ENCODE data around the gene EEIG2.

The EEIG2 gene

DNA sequence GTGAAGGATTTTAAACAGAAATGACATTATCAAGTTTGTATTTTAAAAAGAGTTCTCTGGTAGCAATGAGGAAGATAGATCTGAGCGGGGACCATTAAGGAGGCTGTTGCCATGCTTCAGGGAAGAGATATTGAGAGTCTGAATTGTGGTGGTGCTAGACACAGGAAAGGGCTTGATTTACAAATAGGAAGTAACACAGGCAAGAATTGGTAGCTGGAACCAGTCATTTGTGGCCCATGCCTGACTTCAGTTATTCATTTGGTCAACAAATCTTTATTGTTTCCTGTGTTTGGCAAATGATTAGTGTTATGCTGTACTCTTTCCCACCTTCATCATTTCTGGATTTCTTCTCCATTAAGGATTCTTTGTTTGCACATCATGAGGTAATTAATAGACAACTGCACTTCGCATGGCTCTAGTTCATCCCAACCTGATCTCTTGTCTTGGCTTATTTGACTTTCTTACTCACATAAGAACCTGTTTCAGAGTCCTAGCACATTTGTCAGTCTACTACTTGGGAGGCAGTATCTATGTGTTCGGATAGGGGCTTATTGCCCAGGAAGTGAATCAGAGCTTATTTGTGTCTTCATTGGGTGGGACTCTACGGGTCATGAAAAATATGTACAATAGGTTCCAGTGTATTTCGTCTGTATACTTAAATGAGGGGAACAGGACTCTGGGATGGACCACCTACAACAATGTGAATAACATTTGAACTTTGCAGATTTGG is 32.3 kb downstream of the EEIG2 start:
- no peak overlapping the region for H3K4me3 ChIP-seq (replicated peaks; ENCODE audit: low read depth, low read length)

GRCh38 chr1:108593448-108593847 is 33.5 kb downstream of the EEIG2 start:
- no peak overlapping the region for H3K4me3 ChIP-seq (replicated peaks; ENCODE audit: low read depth, low read length)
- TF ChIP-seq, protein P1, sequence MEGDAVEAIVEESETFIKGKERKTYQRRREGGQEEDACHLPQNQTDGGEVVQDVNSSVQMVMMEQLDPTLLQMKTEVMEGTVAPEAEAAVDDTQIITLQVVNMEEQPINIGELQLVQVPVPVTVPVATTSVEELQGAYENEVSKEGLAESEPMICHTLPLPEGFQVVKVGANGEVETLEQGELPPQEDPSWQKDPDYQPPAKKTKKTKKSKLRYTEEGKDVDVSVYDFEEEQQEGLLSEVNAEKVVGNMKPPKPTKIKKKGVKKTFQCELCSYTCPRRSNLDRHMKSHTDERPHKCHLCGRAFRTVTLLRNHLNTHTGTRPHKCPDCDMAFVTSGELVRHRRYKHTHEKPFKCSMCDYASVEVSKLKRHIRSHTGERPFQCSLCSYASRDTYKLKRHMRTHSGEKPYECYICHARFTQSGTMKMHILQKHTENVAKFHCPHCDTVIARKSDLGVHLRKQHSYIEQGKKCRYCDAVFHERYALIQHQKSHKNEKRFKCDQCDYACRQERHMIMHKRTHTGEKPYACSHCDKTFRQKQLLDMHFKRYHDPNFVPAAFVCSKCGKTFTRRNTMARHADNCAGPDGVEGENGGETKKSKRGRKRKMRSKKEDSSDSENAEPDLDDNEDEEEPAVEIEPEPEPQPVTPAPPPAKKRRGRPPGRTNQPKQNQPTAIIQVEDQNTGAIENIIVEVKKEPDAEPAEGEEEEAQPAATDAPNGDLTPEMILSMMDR (IDR thresholded peaks at IDR 0.05; ENCODE audit: low read length, missing control alignments) = no peak
- no peak for DNase-seq (ENCODE audit: low read depth)

More for the DNA sequence above, 32.3 kb downstream of the EEIG2 start:
- DNase-seq (ENCODE audit: low read depth) = peak; percentile 36
- TF ChIP-seq, protein P1 (IDR thresholded peaks at IDR 0.05; ENCODE audit: low read length, missing control alignments) = no peak

DNA sequence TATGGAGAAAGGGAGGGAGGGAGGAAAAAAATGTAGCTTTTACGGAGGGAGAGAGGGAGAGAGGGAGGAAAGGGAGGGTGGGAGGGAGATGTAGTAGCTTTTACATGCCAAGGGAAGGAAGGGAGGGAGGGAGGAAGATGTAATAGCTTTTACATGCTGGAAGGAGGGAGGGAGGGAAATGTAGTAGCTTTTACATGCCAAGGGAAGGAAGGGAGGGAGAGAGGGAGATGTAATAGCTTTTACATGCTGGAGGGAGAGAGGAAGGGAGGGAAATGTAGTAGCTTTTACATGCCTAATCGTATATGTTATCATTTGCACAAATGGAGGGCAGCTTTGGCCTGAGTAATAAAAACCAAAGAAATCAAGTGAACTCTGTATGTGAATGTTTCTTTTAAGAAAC is 35.6 kb downstream of the EEIG2 start:
- DNase-seq (ENCODE audit: low read depth) = peak; percentile 86
- TF ChIP-seq, protein P1 (IDR thresholded peaks at IDR 0.05; ENCODE audit: low read length, missing control alignments) = no peak
- no peak overlapping the region for H3K4me3 ChIP-seq (replicated peaks; ENCODE audit: low read depth, low read length)

DNA sequence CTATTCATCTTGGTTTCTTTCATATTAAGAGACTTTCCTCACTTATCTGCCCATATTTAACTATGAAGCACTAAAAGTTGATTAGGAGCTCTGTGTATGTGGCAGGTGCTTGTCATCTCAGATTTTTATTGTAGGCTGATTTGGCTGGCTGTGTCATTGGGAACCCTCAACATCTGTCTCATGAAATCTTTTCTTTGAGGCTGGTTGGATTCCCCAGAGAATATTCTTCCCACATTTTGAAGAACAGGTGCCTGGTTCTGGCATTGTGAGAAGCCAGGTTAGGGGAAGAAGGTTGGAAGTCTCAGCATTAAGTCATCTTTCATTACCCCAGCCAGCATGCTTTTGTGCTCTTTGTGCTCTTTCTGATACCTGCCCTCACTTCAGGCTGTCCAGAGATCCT is 37.1 kb downstream of the EEIG2 start:
- TF ChIP-seq, protein P1 (IDR thresholded peaks at IDR 0.05; ENCODE audit: low read length, missing control alignments) = no peak
- H3K4me3 ChIP-seq (replicated peaks; ENCODE audit: low read depth, low read length) = no peak overlapping the region
- no peak for DNase-seq (ENCODE audit: low read depth)

DNA sequence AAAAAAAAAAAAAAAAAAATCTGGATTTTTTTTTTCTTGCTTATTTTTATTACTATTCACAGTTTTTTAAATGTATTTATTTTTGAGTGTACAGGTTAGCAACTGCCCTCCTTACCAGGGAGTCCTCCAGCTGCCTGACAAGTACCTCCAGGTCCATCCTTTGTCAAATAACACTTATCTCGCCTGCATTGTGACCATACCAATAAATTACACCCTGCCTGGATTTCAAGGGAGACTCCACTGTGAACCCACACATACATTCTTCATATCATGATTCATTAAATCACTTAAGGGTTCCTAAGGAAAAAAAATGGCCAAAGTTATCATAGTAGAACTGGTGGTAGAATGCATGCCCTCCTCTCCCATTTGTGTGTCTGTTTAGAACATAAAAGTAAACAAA is 38.4 kb downstream of the EEIG2 start:
- no peak overlapping the region for H3K4me3 ChIP-seq (replicated peaks; ENCODE audit: low read depth, low read length)
- DNase-seq (ENCODE audit: low read depth) = no peak
- TF ChIP-seq, protein P1 (IDR thresholded peaks at IDR 0.05; ENCODE audit: low read length, missing control alignments) = no peak

- H3K4me3 ChIP-seq (replicated peaks; ENCODE audit: low read depth, low read length) = no peak overlapping the region
- TF ChIP-seq, protein P1 (IDR thresholded peaks at IDR 0.05; ENCODE audit: low read length, missing control alignments) = no peak
- DNase-seq (ENCODE audit: low read depth) = no peak
These were observed 40.6 kb downstream of the EEIG2 start for GRCh38 chr1:108600504-108600903.

All from fibroblast of pulmonary artery (primary cell).